HepG2 (cell line): Measurements from ENCODE around the gene NT5C1B. TPM values are rescaled to one million over a fixed set of nuclear protein-coding genes. Genes with fewer than 3 reads are reported as not detected.
A peak's percentile ranks its signal among the peaks of the same experiment; 100 is the strongest.

Experiments used
- AKAP8 ChIP-seq: sonication (generic); formaldehyde crosslinking; IDR thresholded peaks from 2 replicates; pipeline ENCODE4 v1.5.1; 2020; ENCODE audit warnings: mild to moderate bottlenecking, missing genetic modification reagents
- ATAD3A ChIP-seq: sonication (generic); formaldehyde crosslinking; IDR thresholded peaks from 2 replicates; pipeline ENCODE4 v1.4.0; 2020; ENCODE audit warnings: missing genetic modification reagents
- CBX1 ChIP-seq: IDR thresholded peaks from one replicate; pipeline ENCODE4 v1.6.1; 2016; ENCODE audit warnings: antibody characterized with exemption, low read depth
- DR1 ChIP-seq: sonication (generic); formaldehyde crosslinking; IDR thresholded peaks from 2 replicates; pipeline ENCODE4 v1.8.0; 2021; ENCODE audit warnings: mild to moderate bottlenecking, missing genetic modification reagents, inconsistent platforms
- FOSL1 ChIP-seq: sonication (generic); formaldehyde crosslinking; IDR thresholded peaks from 2 replicates; pipeline ENCODE4 v1.9.0; 2021; ENCODE audit warnings: missing genetic modification reagents, borderline replicate concordance
- FOXM1 ChIP-seq: sonication (generic); formaldehyde crosslinking; IDR thresholded peaks from 2 replicates; pipeline ENCODE4 v1.5.0; 2020; ENCODE audit warnings: missing genetic modification reagents
- KLF13 ChIP-seq: sonication (generic); formaldehyde crosslinking; IDR thresholded peaks from 2 replicates; pipeline ENCODE4 v1.4.0; 2020; ENCODE audit warnings: mild to moderate bottlenecking, missing genetic modification reagents
- NCOR1 ChIP-seq: fragments of 200-600 bp; sonication (generic); IDR thresholded peaks from 2 replicates; pipeline ENCODE4 v1.7.0; 2017; ENCODE audit warnings: antibody characterized with exemption, low read length, borderline replicate concordance
- NR1H2 ChIP-seq: sonication (generic); formaldehyde crosslinking; IDR thresholded peaks from 2 replicates; pipeline ENCODE4 v1.8.1; 2022; ENCODE audit warnings: low read depth, missing genetic modification reagents, borderline replicate concordance
- ONECUT2 ChIP-seq: sonication (generic); formaldehyde crosslinking; IDR thresholded peaks from 2 replicates; pipeline ENCODE4 v1.4.0; 2020; ENCODE audit warnings: missing genetic modification reagents
- PITX1 ChIP-seq: sonication (generic); formaldehyde crosslinking; IDR thresholded peaks from 2 replicates; pipeline ENCODE4 v1.5.1; 2020; ENCODE audit warnings: mild to moderate bottlenecking, missing genetic modification reagents
- PREB ChIP-seq: sonication (generic); formaldehyde crosslinking; IDR thresholded peaks from 2 replicates; pipeline ENCODE4 v1.4.0; 2020; ENCODE audit warnings: missing genetic modification reagents
- RBM22 ChIP-seq: fragments of 200-400 bp; formaldehyde crosslinking; optimal IDR thresholded peaks from 2 replicates; pipeline ENCODE3; 2017; ENCODE audit warnings: mild to moderate bottlenecking, low read length, moderate library complexity
- SP140L ChIP-seq: sonication (generic); formaldehyde crosslinking; IDR thresholded peaks from 2 replicates; pipeline ENCODE4 v1.4.0; 2020; ENCODE audit warnings: missing genetic modification reagents, borderline replicate concordance
- SP5 ChIP-seq: IDR thresholded peaks from 2 replicates; pipeline ENCODE4 v1.6.1; 2016; ENCODE audit warnings: low read depth, borderline replicate concordance
- TARDBP ChIP-seq: sonication (generic); formaldehyde crosslinking; IDR thresholded peaks from 2 replicates; pipeline ENCODE4 v1.8.0; 2022; ENCODE audit warnings: mild to moderate bottlenecking, missing genetic modification reagents
- ZBTB7A ChIP-seq: sonication (generic); formaldehyde crosslinking; IDR thresholded peaks from 2 replicates; pipeline ENCODE4 v1.8.0; 2022; ENCODE audit warnings: mild to moderate bottlenecking, missing genetic modification reagents
- ZKSCAN1 ChIP-seq: fragments of 150-350 bp; IDR thresholded peaks from 2 replicates; pipeline ENCODE4 v1.6.1; 2014; ENCODE audit warnings: low read length
- ZNF138 ChIP-seq: sonication (generic); formaldehyde crosslinking; IDR thresholded peaks from 2 replicates; pipeline ENCODE4 v1.5.0; 2020; ENCODE audit warnings: mild to moderate bottlenecking, low read depth, missing genetic modification reagents
- ZNF232 ChIP-seq: sonication (generic); formaldehyde crosslinking; IDR thresholded peaks from 2 replicates; pipeline ENCODE4 v1.4.0; 2020; ENCODE audit warnings: missing genetic modification reagents, borderline replicate concordance
- ZNF414 ChIP-seq: sonication (generic); formaldehyde crosslinking; IDR thresholded peaks from 2 replicates; pipeline ENCODE4 v1.5.0; 2020; ENCODE audit warnings: missing genetic modification reagents
- ZNF451 ChIP-seq: sonication (generic); formaldehyde crosslinking; IDR thresholded peaks from 2 replicates; pipeline ENCODE4 v1.5.0; 2020; ENCODE audit warnings: mild to moderate bottlenecking, missing genetic modification reagents
- ZNF564 ChIP-seq: sonication (generic); formaldehyde crosslinking; IDR thresholded peaks from 2 replicates; pipeline ENCODE4 v1.8.1; 2023; ENCODE audit warnings: mild to moderate bottlenecking, missing genetic modification reagents
- ZNF616 ChIP-seq: sonication (generic); formaldehyde crosslinking; IDR thresholded peaks from 2 replicates; pipeline ENCODE4 v1.5.0; 2020; ENCODE audit warnings: low read depth, mild to moderate bottlenecking, missing genetic modification reagents
- ZNF670 ChIP-seq: sonication (generic); formaldehyde crosslinking; IDR thresholded peaks from 2 replicates; pipeline ENCODE4 v1.8.0; 2022; ENCODE audit warnings: mild to moderate bottlenecking, missing genetic modification reagents, borderline replicate concordance
- polyA plus RNA-seq, 8 experiments: library from polyadenylated mRNA; depleted of rRNA in 3 of 8; stranded (reverse) in 7 of 8; unstranded in 1 of 8; fragments of >200 nt; fragmentation: Illumina TruSeq in 4 of 8; extraction: Trizol in 4 of 8; gene quantifications; 2 replicates each; pipeline versions ENCODE4 v1.2.1 to v1.2.3, GENCODE V29; 2011 to 2016; ENCODE audit warnings: low read depth in 4 of 8, missing spikeins in 1 of 8, mixed read lengths in 1 of 8; ENCODE audit not compliant: insufficient read depth in 1 of 8
- total RNA-seq, 5 experiments: library from RNA; depleted of rRNA; stranded (reverse); fragments of >200 nt; fragmentation: Illumina TruSeq; extraction: Trizol; gene quantifications; 2 replicates each; pipeline ENCODE4 v1.2.3, GENCODE V29; 2016; ENCODE audit warnings: low read depth in 1 of 5
- TF ChIP-seq, protein P1 (sequence below): sonication (generic); formaldehyde crosslinking; IDR thresholded peaks from 2 replicates; pipeline ENCODE4 v1.4.0; 2020; ENCODE audit warnings: low read depth, missing genetic modification reagents

The NT5C1B gene
- total and polyA plus RNA-seq, 2 of the 13 experiments (the other 11 are each of a cell fraction or from before 2014, with no cell fraction given) = not detected

- TF ChIP-seq SP5 (no peak), CBX1 (no peak), FOXM1 (CRISPR knock-in tag) (no peak), ZNF670 (CRISPR knock-in tag) (peak; percentile 76; the same call in 1 of the 2 replicates), ZNF564 (CRISPR knock-in tag) (0 out of 2 replicates have a peak, but pooled peaks have one; percentile 66), NR1H2 (CRISPR knock-in tag) (0 out of 2 replicates have a peak, but pooled peaks have one; percentile 78), ZBTB7A (CRISPR knock-in tag) (no peak; the same call in none of the 2 replicates), ZNF414 (no peak; the same call in 1 of the 2 replicates), FOSL1 (CRISPR knock-in tag) (no peak), ZKSCAN1 (no peak), DR1 (CRISPR knock-in tag) (peak; percentile 92), TARDBP (CRISPR knock-in tag) (peak; percentile 36), PREB (CRISPR knock-in tag) (0 out of 2 replicates have a peak, but pooled peaks have one; percentile 13), ZNF451 (CRISPR knock-in tag) (peak; percentile 90; the same call in 1 of the 2 replicates), AKAP8 (CRISPR knock-in tag) (no peak), RBM22 (peak; percentile 68), ONECUT2 (no peak), ATAD3A (CRISPR knock-in tag) (no peak), NCOR1 (no peak), ZNF232 (CRISPR knock-in tag) (no peak), PITX1 (CRISPR knock-in tag) (peak; percentile 48), ZNF616 (no peak; the same call in 1 of the 2 replicates), SP140L (0 out of 2 replicates have a peak, but pooled peaks have one; percentile 11), ZNF138 (0 out of 2 replicates have a peak, but pooled peaks have one; percentile 78), KLF13 (CRISPR knock-in tag) (no peak)
- TF ChIP-seq, protein P1, sequence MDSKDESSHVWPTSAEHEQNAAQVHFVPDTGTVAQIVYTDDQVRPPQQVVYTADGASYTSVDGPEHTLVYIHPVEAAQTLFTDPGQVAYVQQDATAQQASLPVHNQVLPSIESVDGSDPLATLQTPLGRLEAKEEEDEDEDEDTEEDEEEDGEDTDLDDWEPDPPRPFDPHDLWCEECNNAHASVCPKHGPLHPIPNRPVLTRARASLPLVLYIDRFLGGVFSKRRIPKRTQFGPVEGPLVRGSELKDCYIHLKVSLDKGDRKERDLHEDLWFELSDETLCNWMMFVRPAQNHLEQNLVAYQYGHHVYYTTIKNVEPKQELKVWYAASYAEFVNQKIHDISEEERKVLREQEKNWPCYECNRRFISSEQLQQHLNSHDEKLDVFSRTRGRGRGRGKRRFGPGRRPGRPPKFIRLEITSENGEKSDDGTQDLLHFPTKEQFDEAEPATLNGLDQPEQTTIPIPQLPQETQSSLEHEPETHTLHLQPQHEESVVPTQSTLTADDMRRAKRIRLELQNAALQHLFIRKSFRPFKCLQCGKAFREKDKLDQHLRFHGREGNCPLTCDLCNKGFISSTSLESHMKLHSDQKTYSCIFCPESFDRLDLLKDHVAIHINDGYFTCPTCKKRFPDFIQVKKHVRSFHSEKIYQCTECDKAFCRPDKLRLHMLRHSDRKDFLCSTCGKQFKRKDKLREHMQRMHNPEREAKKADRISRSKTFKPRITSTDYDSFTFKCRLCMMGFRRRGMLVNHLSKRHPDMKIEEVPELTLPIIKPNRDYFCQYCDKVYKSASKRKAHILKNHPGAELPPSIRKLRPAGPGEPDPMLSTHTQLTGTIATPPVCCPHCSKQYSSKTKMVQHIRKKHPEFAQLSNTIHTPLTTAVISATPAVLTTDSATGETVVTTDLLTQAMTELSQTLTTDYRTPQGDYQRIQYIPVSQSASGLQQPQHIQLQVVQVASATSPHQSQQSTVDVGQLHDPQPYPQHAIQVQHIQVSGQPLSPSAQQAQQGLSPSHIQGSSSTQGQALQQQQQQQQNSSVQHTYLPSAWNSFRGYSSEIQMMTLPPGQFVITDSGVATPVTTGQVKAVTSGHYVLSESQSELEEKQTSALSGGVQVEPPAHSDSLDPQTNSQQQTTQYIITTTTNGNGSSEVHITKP (CRISPR knock-in tag) = 0 out of 2 replicates have a peak, but pooled peaks have one; percentile 25
These were observed 29.2 kb downstream of the NT5C1B start, which contains the start of gene RDH14 (continued) for GRCh38 chr2:18560031-18560796.
